EL (cell line): ENCODE data around the gene AMTN.
"Not testable (repeated sequence)": the region's sequence is repeated elsewhere in the genome, so short reads cannot be mapped to it uniquely, and the experiment has no call there.

ENCODE experiments used
- DNase-seq: peaks from one replicate; pipeline ENCODE4 v3.0.0-alpha.2; 2016

Gene AMTN

GRCh38 chr4:70518269-70518668 lies at the start of gene AMTN:
Gene AMTN (plus strand): TSS chr4:70518569. CDS start chr4:70518778, 209 bp downstream.
- DNase-seq, result no peak

DNA sequence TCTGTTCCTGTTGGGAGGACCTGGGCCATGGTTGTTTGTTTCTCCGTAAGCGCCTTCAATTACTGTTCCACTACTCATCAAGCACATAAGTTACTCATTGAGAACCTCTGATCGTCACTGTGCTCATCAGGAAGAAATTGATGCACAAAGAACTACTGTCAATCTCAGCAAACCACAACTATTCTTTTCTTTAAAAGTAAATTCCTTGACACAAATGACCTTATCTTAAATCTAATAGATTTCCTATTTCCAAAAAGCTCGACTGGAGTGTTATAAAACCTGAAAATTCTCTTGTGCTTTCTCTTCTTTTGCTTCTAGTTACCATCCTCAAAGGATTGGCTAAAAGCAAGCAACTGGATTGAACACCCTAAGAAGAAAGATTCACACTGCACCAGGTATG lies 46.5 kb upstream of the AMTN start, which contains the start of gene MUC7:
TSS of gene MUC7 (plus strand) at position 301 of the 400 bp plus-strand sequence. CDS start 1,825 bp downstream, outside the sequence.
- DNase-seq, result peak; percentile 21

DNA sequence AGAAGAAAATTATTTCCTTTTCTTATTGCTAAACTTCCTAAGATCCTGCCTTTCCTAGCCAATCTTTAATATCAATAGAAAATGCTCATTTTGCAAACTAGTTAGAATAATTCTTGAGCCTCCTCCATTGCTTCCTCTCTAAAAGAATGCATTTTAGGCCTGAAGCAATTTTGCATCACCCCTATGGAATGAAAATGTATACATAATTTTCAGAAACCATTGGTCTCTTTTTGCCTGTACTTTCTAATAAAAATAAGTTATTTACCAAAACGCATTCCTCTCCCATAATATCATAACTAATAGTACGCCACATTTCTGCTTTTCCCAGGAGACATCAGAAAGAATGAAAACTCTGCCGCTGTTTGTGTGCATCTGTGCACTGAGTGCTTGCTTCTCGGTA lies 44.7 kb upstream of the AMTN start:
- peak; percentile 82 for DNase-seq

DNA sequence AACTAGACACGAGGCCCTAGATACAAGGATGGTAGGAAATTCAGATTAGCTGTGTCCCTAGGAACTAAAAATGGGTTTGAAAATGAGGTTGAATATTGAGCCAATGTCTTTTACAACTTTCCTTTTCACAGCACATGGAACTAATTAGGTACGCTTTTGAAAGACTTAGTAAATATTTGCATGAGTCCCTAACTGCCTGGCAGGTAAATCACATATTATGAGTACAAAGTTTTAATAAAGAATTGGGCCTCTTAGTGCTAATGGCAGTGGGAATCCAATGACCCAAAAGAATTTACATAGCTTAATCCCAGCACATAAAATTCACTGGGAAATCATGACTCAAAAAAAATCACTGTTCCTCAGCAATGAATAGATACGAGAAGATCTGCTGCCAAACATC lies 29.6 kb upstream of the AMTN start:
- no peak for DNase-seq

DNA sequence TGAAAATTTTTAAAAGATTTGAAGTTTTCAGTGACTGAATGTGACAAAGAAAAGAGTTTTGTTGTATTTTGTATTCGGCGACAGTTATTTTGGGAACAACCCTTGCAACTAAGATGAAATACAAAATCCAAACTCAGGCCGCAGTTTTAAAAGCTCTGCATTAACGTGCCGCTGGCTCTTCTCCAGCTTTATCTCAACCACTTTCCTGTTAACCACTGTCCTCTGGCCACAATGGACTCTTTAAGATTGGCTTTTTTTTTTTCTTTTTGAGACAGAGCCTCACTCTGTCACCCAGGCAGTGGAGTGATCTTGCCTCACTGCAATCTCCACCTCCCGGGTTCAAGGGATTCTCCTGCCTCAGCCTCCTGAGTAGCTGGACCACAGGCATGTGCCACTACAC lies 22.1 kb upstream of the AMTN start:
- DNase-seq, result no peak

- not testable (repeated sequence) for DNase-seq
These were observed 16.5 kb upstream of the AMTN start for GRCh38 chr4:70501838-70502237.

DNA sequence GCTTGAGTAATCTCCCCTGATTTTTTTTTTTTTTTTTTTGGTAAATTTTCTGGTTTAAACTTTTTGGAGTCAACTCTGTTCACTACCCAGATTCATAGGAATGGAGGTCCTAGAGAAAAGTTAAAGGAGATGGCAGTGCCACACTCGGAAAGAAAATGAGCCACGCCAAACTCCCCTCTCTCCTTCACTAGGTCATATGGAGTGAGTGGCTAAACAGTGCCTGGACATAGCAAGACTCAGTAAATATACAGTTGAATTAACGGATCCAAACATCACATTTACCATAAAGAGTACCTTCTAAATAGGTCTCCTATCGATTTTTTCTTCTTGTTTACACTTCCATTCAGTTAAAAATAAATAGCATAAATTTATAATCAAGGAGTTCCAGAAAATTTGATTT lies 13.6 kb upstream of the AMTN start:
- no peak for DNase-seq

- peak; percentile 45 for DNase-seq
These were observed 13.1 kb upstream of the AMTN start for GRCh38 chr4:70505151-70505748.

DNA sequence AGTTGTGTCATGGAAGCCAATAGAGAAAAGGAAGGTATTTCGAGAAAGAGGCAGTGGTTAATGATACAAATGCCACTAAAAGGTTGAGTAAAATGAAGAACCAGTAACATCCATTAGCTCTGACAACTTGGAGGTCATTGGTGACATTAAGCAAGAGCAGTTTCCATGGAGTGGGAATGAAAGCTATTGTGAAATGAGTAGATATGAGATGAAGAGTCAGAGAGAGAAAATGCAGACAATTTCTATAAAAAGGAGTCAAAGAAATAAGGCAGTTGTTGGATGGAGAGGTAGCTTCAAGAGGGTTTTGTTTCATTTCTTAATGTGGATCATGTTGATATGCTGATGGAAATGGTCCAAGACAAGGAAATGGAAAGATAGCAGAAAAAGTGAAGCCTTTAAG lies 9.6 kb upstream of the AMTN start:
- DNase-seq, result no peak

- no peak for DNase-seq
These were observed 7.0 kb upstream of the AMTN start for GRCh38 chr4:70511365-70511764.

DNA sequence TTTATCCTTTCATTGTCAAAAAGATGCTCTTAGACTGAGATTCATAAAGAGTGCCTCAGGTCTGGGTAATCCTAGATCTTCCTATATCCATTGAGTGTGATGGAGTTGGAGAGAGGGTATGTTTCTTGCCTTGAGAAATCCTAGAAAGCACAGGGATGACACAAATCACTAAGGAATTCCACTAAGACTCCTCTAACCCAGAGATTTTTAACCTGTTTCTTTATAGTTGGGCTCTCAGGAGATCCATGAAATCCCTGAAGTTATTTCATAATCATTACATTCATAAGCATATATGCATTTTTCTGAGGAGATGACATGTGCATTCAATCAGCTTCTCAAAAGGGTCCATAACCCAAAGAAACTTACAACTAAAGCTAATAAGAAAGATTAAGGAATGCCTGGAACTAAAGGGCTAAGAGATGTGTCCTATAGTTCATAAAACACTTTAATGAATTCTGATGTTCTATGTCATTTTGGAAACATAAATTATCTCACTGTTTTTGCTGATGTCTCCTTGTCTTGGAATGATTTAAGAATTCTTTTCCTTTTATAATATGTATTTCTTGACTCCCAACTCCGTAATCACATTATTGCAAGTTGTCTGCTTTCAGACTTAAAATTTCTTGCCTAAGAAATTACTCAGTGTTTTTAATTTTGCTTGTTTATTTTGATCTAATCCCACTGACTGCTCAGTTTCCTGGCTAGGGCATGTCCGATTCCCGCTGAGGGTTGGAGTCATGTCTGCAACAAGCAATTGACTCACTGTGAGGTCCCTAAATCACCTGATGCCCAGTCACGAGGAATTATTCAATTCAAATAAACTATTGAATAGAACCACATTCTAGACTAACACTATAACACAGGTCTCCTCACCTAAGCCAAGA lies 2.8 kb upstream of the AMTN start:
- peak; percentile 75 for DNase-seq

DNA sequence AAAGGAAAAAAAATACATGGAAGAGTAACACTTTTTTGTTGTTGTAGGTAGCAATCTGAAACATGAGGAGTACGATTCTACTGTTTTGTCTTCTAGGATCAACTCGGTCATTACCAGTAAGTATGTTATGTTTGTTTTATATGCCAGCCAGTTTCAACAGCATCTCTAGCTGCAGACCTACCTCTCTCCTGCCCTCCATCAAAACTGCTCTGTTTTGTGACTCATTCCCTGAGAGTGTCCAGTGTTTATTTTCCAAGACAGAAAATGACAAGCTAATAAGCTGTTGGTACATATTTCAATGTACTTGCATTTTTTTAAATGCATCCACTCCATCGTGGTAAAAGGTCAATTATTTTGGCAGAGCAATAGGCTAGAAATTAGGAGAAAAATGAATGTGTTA lies 347 bp downstream of the AMTN start:
- DNase-seq, result peak; percentile 37

DNA sequence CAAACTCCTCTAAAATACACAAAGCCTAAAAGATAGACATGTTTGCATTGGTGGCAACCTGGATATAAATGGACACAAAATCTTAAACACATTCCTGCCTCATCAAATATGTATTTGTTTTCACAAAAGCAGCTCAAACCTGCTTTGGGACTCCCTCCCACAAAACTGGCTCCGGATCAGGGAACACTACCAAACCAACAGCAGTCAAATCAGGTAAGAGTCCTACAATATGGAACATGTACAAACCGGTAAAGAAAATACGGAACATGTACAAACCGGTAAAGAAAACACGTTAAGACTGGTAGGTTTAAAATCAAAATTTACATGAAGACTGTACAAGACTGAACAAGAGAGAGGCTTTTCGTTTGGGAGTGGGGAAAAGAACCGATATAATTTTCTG lies 4.3 kb downstream of the AMTN start:
- DNase-seq, result no peak

DNA sequence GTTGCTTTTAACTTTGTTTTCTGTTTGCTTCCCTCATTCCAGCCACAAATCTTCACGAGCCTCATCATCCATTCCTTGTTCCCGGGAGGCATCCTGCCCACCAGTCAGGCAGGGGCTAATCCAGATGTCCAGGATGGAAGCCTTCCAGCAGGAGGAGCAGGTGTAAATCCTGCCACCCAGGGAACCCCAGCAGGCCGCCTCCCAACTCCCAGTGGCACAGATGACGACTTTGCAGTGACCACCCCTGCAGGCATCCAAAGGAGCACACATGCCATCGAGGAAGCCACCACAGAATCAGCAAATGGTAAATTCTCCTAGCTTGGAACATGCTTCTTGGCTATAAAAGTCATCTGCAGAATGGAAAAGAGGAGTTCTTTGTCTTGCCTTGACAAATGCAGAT lies 12.6 kb downstream of the AMTN start:
- DNase-seq, result no peak

DNA sequence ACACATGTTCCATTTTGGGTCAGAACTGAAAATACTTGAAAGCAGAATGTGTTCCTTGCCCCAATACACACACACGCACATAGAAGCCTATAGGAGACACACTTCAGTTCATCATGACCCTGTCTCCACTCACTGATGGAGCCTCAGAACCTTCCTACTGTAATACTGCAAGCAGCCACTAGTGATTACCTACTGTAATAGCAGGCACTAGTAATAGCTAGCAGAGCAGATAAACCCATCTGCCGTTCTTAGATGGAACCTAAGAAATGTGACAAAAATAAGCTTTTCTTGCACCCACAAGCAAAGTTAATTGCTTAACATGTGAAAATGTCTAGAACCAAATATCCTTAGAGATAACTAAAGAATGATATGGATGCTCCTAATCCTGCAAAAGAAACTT lies 13.6 kb downstream of the AMTN start:
- DNase-seq, result no peak

DNA sequence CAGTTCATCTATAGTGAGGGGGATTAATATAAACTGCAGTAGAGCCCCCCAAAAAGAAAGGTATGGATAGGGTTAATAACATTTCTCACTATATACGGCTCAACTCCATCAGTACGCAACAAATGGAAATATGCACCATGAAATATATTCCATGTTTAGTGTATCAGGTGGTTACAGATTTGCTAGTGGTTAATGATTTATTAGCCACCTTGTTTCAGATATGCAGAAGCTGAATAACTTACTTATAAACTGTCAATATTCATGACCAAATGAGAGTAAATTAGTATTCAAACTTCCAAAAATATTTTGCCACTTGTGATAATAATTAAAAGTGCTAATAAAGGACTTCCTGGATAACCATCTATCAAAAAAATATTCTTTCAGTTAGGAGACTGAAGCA lies 14.8 kb downstream of the AMTN start:
- DNase-seq, result no peak

DNA sequence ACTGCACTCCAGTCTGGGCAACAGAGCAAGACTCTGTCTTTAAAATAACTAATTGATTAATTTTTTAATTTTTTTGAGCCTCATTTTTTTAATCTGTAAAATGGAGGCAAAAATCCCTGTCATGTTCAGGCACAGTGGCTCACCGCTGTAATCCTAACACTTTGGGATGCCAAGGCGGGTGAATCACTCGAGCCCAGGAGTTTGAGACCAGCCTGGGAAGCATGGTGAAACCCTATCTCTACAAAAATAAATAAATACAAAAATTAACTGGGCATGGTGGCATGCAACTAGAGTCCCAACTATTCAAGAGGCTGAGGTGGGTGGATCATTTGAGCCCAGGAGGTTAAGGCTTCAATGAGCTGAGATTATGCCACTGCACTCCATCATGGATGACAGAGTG lies 15.4 kb downstream of the AMTN start:
- DNase-seq, result no peak

GRCh38 chr4:70534886-70535285 lies 16.5 kb downstream of the AMTN start:
- not testable (repeated sequence) for DNase-seq

DNA sequence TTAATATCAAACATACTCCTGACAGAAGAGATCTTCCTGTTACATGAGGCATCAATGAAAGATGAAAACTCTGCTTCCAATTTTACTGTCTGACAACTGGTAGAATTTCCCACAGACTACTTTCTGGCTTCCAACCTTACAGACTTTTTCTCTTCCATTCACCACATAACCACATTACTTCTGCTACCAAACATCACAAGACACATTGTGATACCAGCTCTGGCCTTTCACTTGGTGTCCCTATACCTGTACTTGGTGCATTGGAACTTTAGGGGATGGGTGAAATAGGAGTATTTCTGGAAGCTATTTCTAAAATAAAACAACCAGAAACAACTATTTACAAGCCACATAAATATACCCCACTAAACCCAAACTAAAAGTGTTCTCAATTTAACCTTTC lies 20.5 kb downstream of the AMTN start:
- DNase-seq, result no peak

DNA sequence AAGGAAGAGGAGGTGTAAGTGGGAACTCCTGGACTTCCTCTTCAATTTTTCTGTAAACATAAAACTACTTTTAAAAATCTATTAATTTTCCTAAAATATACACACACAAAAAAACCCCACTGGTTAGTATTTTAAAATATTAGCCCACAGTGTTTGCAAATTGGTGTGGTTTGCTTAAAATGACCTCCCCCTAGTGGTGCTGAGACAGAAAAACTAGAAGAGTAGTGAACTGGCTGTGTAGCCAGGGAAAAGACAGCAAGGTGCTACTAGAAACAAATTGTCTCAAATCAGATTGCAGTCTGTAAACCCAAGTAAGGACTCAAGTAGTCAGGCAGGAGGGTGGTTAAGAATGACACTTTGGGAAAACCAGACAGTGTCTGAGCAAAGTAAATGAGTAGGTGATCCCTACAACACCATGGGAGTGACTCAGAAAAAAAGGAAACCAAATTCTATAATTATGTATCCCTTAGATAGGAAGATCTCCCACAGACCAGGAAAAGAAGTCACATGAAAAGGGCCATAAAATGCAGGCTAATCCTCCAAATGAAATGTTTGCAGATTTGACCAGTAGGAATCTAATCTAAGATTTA lies 26.0 kb downstream of the AMTN start:
- peak; percentile 19 for DNase-seq

DNA sequence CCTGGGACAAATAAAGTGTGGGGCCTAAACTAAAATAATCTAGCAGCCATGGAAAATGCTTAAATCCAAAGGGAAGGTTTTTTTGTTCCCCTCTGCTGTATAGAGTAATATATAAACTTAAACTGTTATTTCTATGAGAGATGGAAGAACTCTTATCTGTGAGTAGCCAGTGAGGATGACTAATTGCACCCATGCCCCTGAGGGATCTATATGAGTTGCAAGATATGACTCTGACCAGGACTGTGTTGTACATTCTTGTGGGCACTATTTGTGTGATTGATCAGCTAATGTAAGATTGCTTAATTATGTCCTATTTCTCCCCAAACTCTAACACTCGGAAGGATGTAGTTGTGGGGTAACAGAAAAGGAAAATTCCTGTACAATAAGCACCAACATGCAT lies 38.5 kb downstream of the AMTN start:
- peak; percentile 46 for DNase-seq

DNA sequence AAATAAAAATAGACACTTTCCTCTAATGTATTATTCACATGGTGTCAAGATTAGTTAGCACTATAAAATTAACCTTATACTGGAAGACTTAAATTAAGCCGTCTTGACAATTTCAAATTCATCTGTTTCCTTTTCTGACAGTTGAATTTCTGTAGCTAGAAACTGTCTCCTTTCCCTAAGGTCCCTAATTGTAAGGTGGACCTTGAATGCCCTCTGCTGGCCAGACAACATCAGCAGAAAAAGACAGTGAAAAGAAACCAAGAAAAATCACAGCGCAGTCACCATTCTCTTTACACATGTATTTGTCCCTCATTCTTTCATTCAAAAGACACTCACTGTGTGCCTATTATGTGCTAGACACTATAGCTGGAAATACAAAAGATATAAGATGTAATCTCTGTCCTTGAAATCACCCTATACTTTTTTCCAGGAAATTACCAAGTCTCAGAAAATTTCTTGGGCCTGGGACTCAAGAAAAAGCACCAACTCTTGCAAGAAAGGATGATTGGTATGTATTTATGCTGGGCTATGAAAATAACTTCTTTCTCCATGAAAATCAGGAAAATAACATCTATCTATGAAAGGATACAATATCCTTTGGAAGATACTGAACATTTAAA lies 41.0 kb downstream of the AMTN start:
- DNase-seq, result peak; percentile 52

GRCh38 chr4:70559924-70560323 lies 41.6 kb downstream of the AMTN start:
- no peak for DNase-seq

- DNase-seq, result no peak
These were observed 45.7 kb downstream of the AMTN start for GRCh38 chr4:70564033-70564432.
